Right lobe of liver (tissue), 6 donors: ENCODE measurements around the gene MAP7D3. TPM values are rescaled to one million over a fixed set of nuclear protein-coding genes. Genes with fewer than 3 reads are reported as not detected.
A peak's percentile ranks its signal among the peaks of the same experiment; 100 is the strongest.

Source experiments
- ATAC-seq, 4 donors: fragments of 200-7000 bp; cut with Tn5 transposase; one replicate each; pipeline ENCODE4 v1.9.1; 2020; ENCODE audit warnings: mild to moderate bottlenecking in 4 of 4, moderate library complexity in 4 of 4
- DNase-seq, 3 donors: peaks; one replicate each; pipeline ENCODE4 v3.0.0-alpha.2; 2020
- H3K27ac ChIP-seq, 3 donors: fragments of 200-600 bp; one replicate each; pipeline ENCODE4 v1.8.0; 2022
- H3K27me3 ChIP-seq, 2 donors: fragments of 200-600 bp; one replicate each; pipeline ENCODE4 v1.8.0; 2022
- H3K36me3 ChIP-seq, 4 donors: fragments of 200-600 bp; sonication (generic) in 1 of 4; one replicate each; pipeline versions ENCODE4 v1.5.1 to v1.8.0; 2017 to 2022; ENCODE audit warnings: control low read depth in 1 of 4
- H3K4me1 ChIP-seq, 4 donors: fragments of 200-600 bp; sonication (generic) in 1 of 4; one replicate each; pipeline versions ENCODE4 v1.5.1 to v1.8.0; 2017 to 2022; ENCODE audit warnings: control low read depth in 1 of 4
- H3K4me3 ChIP-seq, 3 donors: fragments of 200-600 bp; one replicate each; pipeline ENCODE4 v1.8.0; 2022
- H3K9me3 ChIP-seq, 4 donors: fragments of 200-600 bp; sonication (generic) in 1 of 4; one replicate each; pipeline versions ENCODE4 v1.5.1 to v1.8.0; 2017 to 2022; ENCODE audit warnings: control low read depth in 1 of 4
- CTCF ChIP-seq, 4 donors: fragments of 200-600 bp in 3 of 4; fragments of 450-650 bp in 1 of 4; IDR thresholded peaks; one replicate each; pipeline versions ENCODE4 v1.5.1 to v1.8.0; 2016 to 2022; ENCODE audit warnings: antibody characterized with exemption in 4 of 4, mild to moderate bottlenecking in 2 of 4
- POLR2A ChIP-seq: fragments of 450-650 bp; IDR thresholded peaks from one replicate; pipeline ENCODE4 v1.6.1; 2017; ENCODE audit warnings: antibody characterized with exemption, mild to moderate bottlenecking
- WGBS: methylation state at CpG from one replicate; pipeline ENCODE4 v1.1.6; 2018; ENCODE audit warnings: low coverage, low lambda C conversion rate; ENCODE audit not compliant: insufficient coverage; ENCODE audit errors: missing lambda C conversion rate; 5-methylcytosine and 5-hydroxymethylcytosine counted together
- intact Hi-C, 2 donors: fragments of 100-400 bp; cut with DNase I; formaldehyde crosslinking; loops; one replicate each; pipeline versions ENCODE4 v1.11.2 to v1.14.1; 2022
- total RNA-seq, 6 experiments: library from RNA; depleted of rRNA in 2 of 6; stranded (reverse); fragments of >200 nt in 2 of 6; fragmentation: NEBNext Ultra II Directional in 3 of 6; extraction: Animal tissue kit (Norgen Biotek cat#: 25700) in 3 of 6; gene quantifications; one replicate each; pipeline versions ENCODE4 v1.1.0 to v1.2.4, GENCODE V29; 2016 to 2023
- donor health status: DM: no; HTN: yes; CAD: no.
- donor health status: DM: no; HTN: no; CAD: no.
- donor health status: DM: no; HTN: no; CAD: no.
- donor health status: DM: no; HTN: yes; CAD: no.
- donor health status: DM: no; HTN: yes; CAD: no.

MAP7D3 gene
- total RNA-seq, 6 experiments from 2014 or later: 2.4 to 5.4 (median 4.1) TPM

DNA sequence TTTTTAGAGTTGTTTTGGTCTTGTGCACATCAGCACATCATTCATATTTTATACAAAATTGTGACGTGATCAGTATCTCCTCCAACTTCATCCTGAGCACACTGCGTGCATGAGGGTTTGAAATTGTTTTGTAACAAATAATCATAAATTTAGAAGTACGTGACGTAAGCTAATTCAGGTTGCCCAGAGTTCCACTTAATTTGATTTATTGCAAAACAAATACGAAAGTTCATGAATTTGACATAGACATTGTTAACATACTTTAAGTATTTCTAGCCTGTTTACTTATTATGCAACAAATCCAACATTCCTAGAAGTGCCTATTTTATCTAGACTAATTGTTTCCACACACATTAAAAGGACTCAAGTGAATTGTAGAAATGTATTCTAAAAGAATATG is 48.3 kb downstream of the MAP7D3 start:
- no peak overlapping the region for H3K27ac ChIP-seq
- intact Hi-C loops: no loop called here
- no peak overlapping the region for H3K4me3 ChIP-seq
- H3K9me3 ChIP-seq: no peaks in the 10 kb centered on the region
- H3K27me3 ChIP-seq: no peaks in the 10 kb centered on the region
- ATAC-seq (peak in 2 of 4 donors; percentile 17 to 37), DNase-seq (no peak)
- TF ChIP-seq CTCF (IDR thresholded peaks at IDR 0.05) (no peak), POLR2A (no peak)
- no peaks in the 10 kb centered on the region for H3K36me3 ChIP-seq
- WGBS: 21% methylated on average over 5 of the region's 5 CpGs
- H3K4me1 ChIP-seq: peaks cover 0 to 3% (median 0%) of the 10 kb centered on the region in 4 donors

- WGBS: 70% methylated on average over 4 of the region's 5 CpGs
- no peak overlapping the region for H3K27ac ChIP-seq
- peaks cover 0 to 3% (median 0%) of the 10 kb centered on the region in 4 donors for H3K4me1 ChIP-seq
- no peak for TF ChIP-seq CTCF (IDR thresholded peaks at IDR 0.05)
- no peak for TF ChIP-seq POLR2A
- DNase-seq (no peak), ATAC-seq (no peak)
- H3K27me3 ChIP-seq: no peaks in the 10 kb centered on the region
- H3K9me3 ChIP-seq: no peaks in the 10 kb centered on the region
- intact Hi-C loops: no loop called here
- no peak overlapping the region for H3K4me3 ChIP-seq
- H3K36me3 ChIP-seq: no peaks in the 10 kb centered on the region
These were observed 49.6 kb downstream of the MAP7D3 start for GRCh38 chrX:136201601-136202000.

- TF ChIP-seq POLR2A: no peak
- TF ChIP-seq CTCF (IDR thresholded peaks at IDR 0.05): peak; percentile 40 to 46 (median 42)
- Histone ChIP-seq H3K27me3 (no peaks in the 10 kb centered on the region), H3K27ac (no peak overlapping the region), H3K4me1 (peaks cover 0 to 3% (median 0%) of the 10 kb centered on the region in 4 donors), H3K36me3 (no peaks in the 10 kb centered on the region), H3K9me3 (no peaks in the 10 kb centered on the region), H3K4me3 (no peak overlapping the region)
- DNase-seq: no peak
- WGBS: 56% methylated on average over 2 of the region's 2 CpGs
- intact Hi-C loops: no loop called here
- peak; percentile 80 to 86 (median 83) for ATAC-seq
These were observed 50.7 kb downstream of the MAP7D3 start for GRCh38 chrX:136200466-136200865.

DNA sequence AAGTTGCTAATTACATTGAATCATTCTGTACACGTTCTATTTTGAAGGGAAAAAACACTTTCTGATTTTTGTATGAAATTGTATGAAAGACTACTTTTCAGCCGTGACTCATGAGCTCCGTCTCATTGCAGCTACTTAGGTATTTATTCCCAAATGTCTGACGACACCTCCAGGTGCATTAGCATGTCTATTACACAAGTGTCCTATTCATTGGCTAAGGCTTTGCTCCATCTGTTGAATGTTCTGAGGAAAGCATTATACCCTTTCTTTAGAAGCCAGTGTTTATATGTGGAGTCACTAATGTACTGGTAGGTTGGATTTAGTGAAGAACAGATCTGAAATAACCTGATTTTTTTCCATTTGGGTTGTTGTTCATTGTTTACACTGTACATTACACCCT is 51.8 kb downstream of the MAP7D3 start:
- ATAC-seq: no peak
- H3K27ac ChIP-seq: no peak overlapping the region
- 42% methylated on average over 4 of the region's 4 CpGs for WGBS

More for the DNA sequence above, 51.8 kb downstream of the MAP7D3 start:
- H3K27me3 ChIP-seq: no peaks in the 10 kb centered on the region
- TF ChIP-seq CTCF (IDR thresholded peaks at IDR 0.05) (no peak), POLR2A (no peak)
- no peaks in the 10 kb centered on the region for H3K36me3 ChIP-seq
- H3K9me3 ChIP-seq: no peaks in the 10 kb centered on the region
- H3K4me3 ChIP-seq: no peak overlapping the region
- no peak for DNase-seq
- peaks cover 0 to 3% (median 0%) of the 10 kb centered on the region in 4 donors for H3K4me1 ChIP-seq
- intact Hi-C loops: no loop called here
